NCI-H748 (cell line): Measurements from ENCODE around the gene ATP2A3.

Experiments used
- DNase-seq: peaks from one replicate; lab custom pipeline; 2025; ENCODE audit not compliant: unreplicated experiment; lab: John Stamatoyannopoulos, UW

Gene ATP2A3

GRCh38 chr17:3893003-3893719, 71.1 kb downstream of the ATP2A3 start, which contains the start of gene CAMKK1:
Gene CAMKK1 (minus strand): TSS chr17:3893053. CDS start chr17:3885687, 7,366 bp downstream.
- peak; percentile 93 for DNase-seq

GRCh38 chr17:3892095-3892998, 71.9 kb downstream of the ATP2A3 start:
- peak; percentile 85 for DNase-seq

GRCh38 chr17:3891626-3892094, 72.6 kb downstream of the ATP2A3 start:
- no peak for DNase-seq

GRCh38 chr17:3890878-3891219, 73.4 kb downstream of the ATP2A3 start:
- DNase-seq: no peak

GRCh38 chr17:3890082-3890877, 74.0 kb downstream of the ATP2A3 start:
- no peak for DNase-seq

GRCh38 chr17:3889325-3890012, 74.8 kb downstream of the ATP2A3 start:
- no peak for DNase-seq

GRCh38 chr17:3888343-3889171, 75.7 kb downstream of the ATP2A3 start:
- DNase-seq: peak; percentile 51

- DNase-seq: peak; percentile 31
Measured at GRCh38 chr17:3887804-3888203, 76.4 kb downstream of the ATP2A3 start.

GRCh38 chr17:3887394-3887793, 76.8 kb downstream of the ATP2A3 start:
- no peak for DNase-seq

- no peak for DNase-seq
Measured at GRCh38 chr17:3886776-3887175, 77.5 kb downstream of the ATP2A3 start.

- DNase-seq: no peak
Measured at GRCh38 chr17:3885970-3886369, 78.3 kb downstream of the ATP2A3 start.

- DNase-seq: no peak
Measured at GRCh38 chr17:3885271-3885670, 79.0 kb downstream of the ATP2A3 start.

- no peak for DNase-seq
Measured at GRCh38 chr17:3884188-3884587, 80.0 kb downstream of the ATP2A3 start.

- DNase-seq: no peak
Measured at GRCh38 chr17:3882276-3882675, 82.0 kb downstream of the ATP2A3 start.

- DNase-seq: no peak
Measured at GRCh38 chr17:3880983-3881382, 83.3 kb downstream of the ATP2A3 start.

- DNase-seq: no peak
Measured at GRCh38 chr17:3879591-3880417, 84.4 kb downstream of the ATP2A3 start.

GRCh38 chr17:3879186-3879585, 85.1 kb downstream of the ATP2A3 start:
- DNase-seq: no peak

GRCh38 chr17:3877220-3877619, 87.0 kb downstream of the ATP2A3 start:
- no peak for DNase-seq

GRCh38 chr17:3875317-3875716, 88.9 kb downstream of the ATP2A3 start:
- no peak for DNase-seq
